PC-3 (cell line): ENCODE measurements around the gene CCDC158.

Experiments
- CTCF ChIP-seq: fragments of 300-600 bp; sonication (generic); conservative IDR thresholded peaks from 2 replicates; pipeline ENCODE4 v1.5.1; 2017; ENCODE audit warnings: antibody characterized with exemption, low read depth, mild to moderate bottlenecking, low read length
- EZH2 ChIP-seq: fragments of 300-600 bp; sonication (generic); IDR thresholded peaks from one replicate; pipeline ENCODE4 v1.6.1; 2017; ENCODE audit warnings: antibody characterized with exemption, mild to moderate bottlenecking, low read length; ENCODE audit not compliant: unreplicated experiment
- EZH2phosphoT487 ChIP-seq: fragments of 300-600 bp; sonication (generic); IDR thresholded peaks from 2 replicates; pipeline ENCODE4 v1.6.1; 2018; ENCODE audit warnings: mild to moderate bottlenecking, antibody characterized with exemption, low read length, borderline replicate concordance

DNA sequence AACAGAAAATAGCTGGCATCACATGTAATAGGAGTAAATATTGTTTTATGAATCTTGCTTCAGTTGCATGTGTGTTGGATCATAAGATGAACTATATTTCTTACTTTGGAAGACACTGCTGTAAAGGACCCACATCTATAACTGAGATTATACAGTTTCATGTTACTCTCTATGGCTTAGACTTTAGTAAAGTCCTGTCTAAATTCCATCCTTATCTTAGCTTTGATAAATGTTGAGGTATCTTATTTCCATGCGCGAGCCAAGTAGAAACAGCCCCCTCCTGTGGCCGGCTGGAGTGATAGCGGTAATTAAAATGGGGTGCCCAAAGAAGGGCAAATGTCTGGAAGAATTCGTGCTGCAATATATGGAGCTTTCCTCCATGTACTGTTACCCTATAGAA is 43.0 kb downstream of the CCDC158 start:
- TF ChIP-seq CTCF (peak; percentile 65), EZH2phosphoT487 (no peak), EZH2 (no peak)
